GM12872 (cell line): Measurements from ENCODE around the gene BCKDHB.

Source experiments
- CTCF ChIP-seq: IDR thresholded peaks from 3 replicates; pipeline ENCODE4 v1.5.1; 2011; ENCODE audit warnings: low read depth, mild to moderate bottlenecking, low read length, moderate library complexity; ENCODE audit not compliant: insufficient read depth

Gene BCKDHB

GRCh38 chr6:80245043-80245442, 138.6 kb downstream of the BCKDHB start:
- no peak for TF ChIP-seq CTCF

DNA sequence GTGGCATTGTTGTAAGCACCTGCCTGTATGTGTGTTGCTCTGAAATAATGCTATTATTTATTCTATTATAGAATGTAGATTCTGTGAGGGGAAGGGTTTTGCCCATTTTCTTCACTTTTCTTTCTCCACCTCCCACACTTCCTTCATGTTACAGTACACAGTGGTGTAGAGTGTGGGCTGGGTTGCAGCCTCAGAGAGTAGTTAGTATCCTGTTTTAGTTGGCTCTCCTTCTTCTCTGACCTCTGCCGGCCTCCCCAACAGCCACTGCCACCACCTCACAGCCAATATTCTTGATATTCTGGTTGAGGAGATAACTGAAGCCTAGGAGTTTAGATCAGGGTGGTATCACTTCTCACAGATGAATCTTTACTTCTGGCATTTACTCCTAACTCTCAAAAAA, 143.4 kb downstream of the BCKDHB start:
- TF ChIP-seq CTCF, result no peak

GRCh38 chr6:80250391-80250997, 144.0 kb downstream of the BCKDHB start:
- TF ChIP-seq CTCF, result no peak

DNA sequence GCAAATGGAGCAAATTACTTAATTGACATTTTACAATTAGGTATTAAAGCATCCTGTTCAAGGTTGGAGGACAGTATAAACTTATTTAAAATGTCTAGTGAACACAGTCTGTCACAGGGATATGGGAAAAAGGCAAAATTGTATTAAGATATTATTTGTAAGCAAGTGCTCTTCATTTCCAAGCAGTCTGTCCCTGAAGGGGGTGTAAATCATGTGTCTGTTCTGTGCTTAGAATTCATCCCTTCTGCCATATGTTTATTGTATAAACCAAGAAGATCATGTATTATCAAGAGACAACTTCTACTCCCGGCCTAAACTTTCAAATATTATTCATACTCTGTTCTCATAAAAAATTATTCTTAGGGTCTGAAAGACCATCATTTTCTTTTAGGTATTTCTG, 144.8 kb downstream of the BCKDHB start:
- TF ChIP-seq CTCF, result no peak

- no peak for TF ChIP-seq CTCF
These were observed 148.2 kb downstream of the BCKDHB start for GRCh38 chr6:80254716-80255115.

DNA sequence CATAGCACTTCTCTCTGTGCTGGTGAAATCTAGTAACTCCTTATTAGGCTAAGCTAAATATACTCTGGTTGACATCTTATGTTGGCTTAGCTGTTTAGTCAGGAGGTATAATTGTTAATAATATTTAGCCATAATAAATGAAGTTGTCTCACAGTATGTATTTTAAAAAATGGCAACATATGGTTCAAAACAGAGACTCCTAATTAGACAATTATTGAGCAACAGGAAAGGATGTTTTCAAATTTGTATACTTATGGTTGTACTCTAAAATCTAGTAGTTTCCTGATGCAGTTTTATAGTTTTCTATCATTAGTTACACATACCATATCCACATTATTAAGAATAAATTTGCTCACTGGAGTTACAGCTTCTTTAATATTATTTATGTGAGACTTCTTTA, 150.2 kb downstream of the BCKDHB start:
- no peak for TF ChIP-seq CTCF

DNA sequence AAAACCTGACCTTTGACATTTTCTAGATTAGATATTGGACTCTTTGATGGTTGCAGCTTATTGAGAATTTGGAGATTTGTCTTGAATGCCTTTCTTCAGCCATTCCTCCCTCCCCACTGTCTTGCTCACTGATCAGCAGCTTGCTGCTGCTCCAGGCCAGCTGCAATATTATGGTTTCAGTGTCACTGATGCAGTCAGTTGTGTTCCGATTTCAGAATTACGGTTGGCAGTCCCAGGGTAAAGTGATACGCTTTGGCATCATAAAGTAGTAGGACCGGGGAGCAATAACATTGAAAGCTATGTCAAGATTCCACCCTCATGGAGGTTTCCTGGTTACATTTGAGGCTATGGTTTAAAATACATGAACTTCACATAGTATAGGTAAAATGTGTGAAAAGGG, 152.6 kb downstream of the BCKDHB start:
- TF ChIP-seq CTCF, result no peak
